Kidney (tissue), 14 donors: ENCODE results near the gene UBE2D1. TPM values are rescaled to one million over a fixed set of nuclear protein-coding genes. Genes with fewer than 3 reads are reported as not detected.

Experiments
- DNase-seq, 5 donors: peaks; one replicate each; pipeline ENCODE4 v3.0.0-alpha.2; 2013 to 2020
- FAIRE-seq: peaks from 2 replicates; lab custom pipeline; 2012; peaks lifted over from hg19 to GRCh38; lab: Jason Lieb, UNC
- H3K27ac ChIP-seq, 2 donors: one replicate each; pipeline ENCODE4 v1.7.0; 2013; ENCODE audit warnings: low read depth in 2 of 2, low read length in 2 of 2, inconsistent platforms in 1 of 2
- H3K27me3 ChIP-seq: one replicate; pipeline ENCODE4 v1.7.1; 2013; ENCODE audit warnings: low read length, inconsistent platforms; ENCODE audit not compliant: control insufficient read depth, insufficient read depth
- H3K36me3 ChIP-seq, 3 donors: one replicate each; pipeline versions ENCODE4 v1.7.0 to v1.7.1; 2013; ENCODE audit warnings: low read length in 3 of 3, control low read depth in 1 of 3, inconsistent platforms in 1 of 3; ENCODE audit not compliant: insufficient read depth in 3 of 3, control insufficient read depth in 2 of 3
- H3K4me1 ChIP-seq, 3 donors: one replicate each; pipeline versions ENCODE4 v1.7.0 to v1.7.1; 2013; ENCODE audit warnings: low read length in 3 of 3, inconsistent platforms in 1 of 3, low read depth in 1 of 3; ENCODE audit not compliant: control insufficient read depth in 2 of 3, insufficient read depth in 2 of 3
- H3K4me3 ChIP-seq, 3 donors: one replicate each; pipeline versions ENCODE4 v1.7.0 to v1.8.1; 2013; ENCODE audit warnings: low read length in 3 of 3, control low read depth in 1 of 3, inconsistent platforms in 1 of 3
- H3K9ac ChIP-seq, 3 donors: one replicate each; pipeline versions ENCODE4 v1.7.0 to v1.7.1; 2013; ENCODE audit warnings: low read length in 3 of 3, control low read depth in 1 of 3, inconsistent platforms in 1 of 3
- H3K9me3 ChIP-seq, 3 donors: one replicate each; pipeline versions ENCODE4 v1.7.0 to v1.7.1; 2013; ENCODE audit warnings: low read length in 3 of 3, control low read depth in 1 of 3, inconsistent platforms in 1 of 3; ENCODE audit not compliant: control insufficient read depth in 2 of 3, insufficient read depth in 1 of 3
- intact Hi-C: fragments of 100-400 bp; cut with DNase I; formaldehyde crosslinking; loops from one replicate; pipeline ENCODE4 v1.11.1; 2022
- polyA plus RNA-seq: library from polyadenylated mRNA; stranded (reverse); fragments of 350-450 nt; fragmentation: Illumina TruSeq; extraction: RNeasy Lipid Tissue Mini Kit (QIAGEN cat#74804); gene quantifications from one replicate; pipeline ENCODE4 v1.2.3, GENCODE V29; 2014; ENCODE audit warnings: low read depth, low replicate concordance; ENCODE audit not compliant: insufficient read depth
- total RNA-seq: library from RNA; stranded (reverse); fragmentation: NEBNext Ultra II Directional; extraction: Animal tissue kit (Norgen Biotek cat#: 25700); gene quantifications from one replicate; pipeline ENCODE4 v1.2.1, GENCODE V29; 2021
- TF ChIP-seq, protein P1 (sequence below): IDR thresholded peaks from 3 replicates; pipeline ENCODE4 v1.5.1; 2012; ENCODE audit warnings: mild to moderate bottlenecking, moderate library complexity, borderline replicate concordance; ENCODE audit not compliant: insufficient read depth; ENCODE audit errors: extremely low read depth
- donor health status: control.
- donor health status: control.
- donor health status: control.
- donor health status: control.
- donor health status: control.
- donor health status: DM: yes; HTN: yes; CAD: no.
- donor health status: Normal renal cell carcinoma (clear cell type).

The UBE2D1 gene
- total and polyA plus RNA-seq, 2 donors from 2014 or later: 12.0 to 15.4 TPM

DNA sequence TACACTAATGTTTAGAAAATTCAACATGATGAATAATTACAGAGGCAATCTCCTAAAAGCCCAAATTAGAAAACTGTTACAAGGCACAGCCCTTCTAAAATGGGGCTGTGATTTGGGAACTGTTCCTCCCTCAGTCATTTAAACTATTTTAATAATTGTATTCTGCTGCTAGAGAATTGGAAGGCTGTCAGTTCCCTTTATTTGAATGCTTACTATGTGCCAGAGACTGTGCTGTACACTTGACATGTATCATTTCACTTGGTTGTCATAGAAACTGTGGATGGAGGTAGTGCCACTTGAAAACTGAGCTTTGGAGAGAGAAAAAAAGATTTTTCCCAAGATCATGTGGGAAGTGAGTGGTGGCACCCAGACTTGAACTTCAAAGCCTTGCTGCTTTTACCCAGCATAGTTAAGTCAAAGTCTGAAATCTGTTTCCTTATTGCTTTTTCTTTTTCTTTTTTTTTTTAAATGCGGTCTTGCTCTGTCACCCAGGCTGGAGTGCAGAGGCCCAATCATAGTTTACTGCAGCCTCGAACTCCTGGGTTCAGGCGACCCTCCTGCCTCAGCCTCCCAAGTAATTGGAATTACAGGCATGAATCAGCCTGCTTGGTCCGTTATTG is 23.6 kb downstream of the UBE2D1 start:
- H3K9me3 ChIP-seq: no peaks in the 10 kb centered on the region
- FAIRE-seq (no peak), DNase-seq (no peak)
- H3K27ac ChIP-seq: no peak overlapping the region
- no peaks in the 10 kb centered on the region for H3K27me3 ChIP-seq
- peaks cover 0 to 4% (median 0%) of the 10 kb centered on the region in 3 donors for H3K4me1 ChIP-seq
- intact Hi-C loops: no loop called here
- H3K36me3 ChIP-seq: peaks cover 0 to 4% (median 0%) of the 10 kb centered on the region in 3 donors
- no peak overlapping the region for H3K9ac ChIP-seq
- H3K4me3 ChIP-seq: no peak overlapping the region
- TF ChIP-seq, protein P1, sequence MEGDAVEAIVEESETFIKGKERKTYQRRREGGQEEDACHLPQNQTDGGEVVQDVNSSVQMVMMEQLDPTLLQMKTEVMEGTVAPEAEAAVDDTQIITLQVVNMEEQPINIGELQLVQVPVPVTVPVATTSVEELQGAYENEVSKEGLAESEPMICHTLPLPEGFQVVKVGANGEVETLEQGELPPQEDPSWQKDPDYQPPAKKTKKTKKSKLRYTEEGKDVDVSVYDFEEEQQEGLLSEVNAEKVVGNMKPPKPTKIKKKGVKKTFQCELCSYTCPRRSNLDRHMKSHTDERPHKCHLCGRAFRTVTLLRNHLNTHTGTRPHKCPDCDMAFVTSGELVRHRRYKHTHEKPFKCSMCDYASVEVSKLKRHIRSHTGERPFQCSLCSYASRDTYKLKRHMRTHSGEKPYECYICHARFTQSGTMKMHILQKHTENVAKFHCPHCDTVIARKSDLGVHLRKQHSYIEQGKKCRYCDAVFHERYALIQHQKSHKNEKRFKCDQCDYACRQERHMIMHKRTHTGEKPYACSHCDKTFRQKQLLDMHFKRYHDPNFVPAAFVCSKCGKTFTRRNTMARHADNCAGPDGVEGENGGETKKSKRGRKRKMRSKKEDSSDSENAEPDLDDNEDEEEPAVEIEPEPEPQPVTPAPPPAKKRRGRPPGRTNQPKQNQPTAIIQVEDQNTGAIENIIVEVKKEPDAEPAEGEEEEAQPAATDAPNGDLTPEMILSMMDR: no peak

DNA sequence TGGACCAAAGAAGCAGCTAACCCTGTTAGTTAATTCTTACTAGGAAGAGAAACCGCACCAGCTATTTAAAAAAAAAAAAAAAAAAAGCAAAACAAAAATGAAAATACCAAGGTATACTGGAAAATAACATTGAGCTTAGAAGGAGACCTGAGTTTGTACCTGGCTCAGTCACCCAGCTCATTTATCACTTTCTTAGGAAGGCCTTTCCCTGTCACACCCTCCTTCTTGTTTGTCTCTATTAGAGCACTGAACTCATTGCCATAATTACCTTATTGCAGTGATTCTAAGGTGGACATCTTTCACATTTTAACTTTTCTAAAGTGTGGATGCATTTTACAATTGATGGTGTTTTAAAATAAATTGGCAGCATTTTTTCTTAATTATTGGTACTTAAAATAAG is 24.1 kb downstream of the UBE2D1 start:
- Histone ChIP-seq H3K27ac (no peak overlapping the region), H3K9ac (no peak overlapping the region), H3K9me3 (no peaks in the 10 kb centered on the region), H3K4me3 (no peak overlapping the region), H3K4me1 (peaks cover 0 to 4% (median 0%) of the 10 kb centered on the region in 3 donors), H3K36me3 (peaks cover 0 to 4% (median 0%) of the 10 kb centered on the region in 3 donors), H3K27me3 (no peaks in the 10 kb centered on the region)
- FAIRE-seq (no peak), DNase-seq (no peak)
- TF ChIP-seq, protein P1: no peak
- intact Hi-C loops: no loop called here

DNA sequence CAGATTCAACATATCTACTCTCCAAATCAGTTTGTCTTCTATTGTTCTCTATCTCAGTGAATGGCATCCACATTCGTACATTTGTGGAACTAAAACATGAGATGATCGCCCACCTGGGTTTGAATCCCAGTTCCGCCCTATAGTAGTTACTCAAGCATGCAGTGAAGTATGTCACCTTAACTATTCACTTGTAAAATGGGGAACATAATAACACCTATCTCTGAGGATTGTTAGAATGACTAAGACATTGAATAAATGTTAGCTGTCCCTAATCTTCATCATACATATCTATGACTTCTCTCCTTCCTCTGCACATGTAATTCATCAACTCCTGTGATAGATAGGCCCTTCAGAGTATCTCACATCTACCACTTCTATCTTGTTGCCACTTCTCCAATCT is 24.7 kb downstream of the UBE2D1 start:
- H3K4me1 ChIP-seq: peaks cover 0 to 4% (median 0%) of the 10 kb centered on the region in 3 donors
- peaks cover 0 to 4% (median 0%) of the 10 kb centered on the region in 3 donors for H3K36me3 ChIP-seq
- no peaks in the 10 kb centered on the region for H3K27me3 ChIP-seq
- FAIRE-seq (no peak), DNase-seq (no peak)
- H3K9me3 ChIP-seq: no peaks in the 10 kb centered on the region
- intact Hi-C loops: no loop called here
- H3K27ac ChIP-seq: no peak overlapping the region
- H3K9ac ChIP-seq: no peak overlapping the region
- TF ChIP-seq, protein P1: no peak
- H3K4me3 ChIP-seq: no peak overlapping the region
